WI38 (cell line): Measurements from ENCODE around the gene USP34.

Experiments used
- H3K4me3 ChIP-seq: 2 replicates; pipeline ENCODE4 v1.5.1; 2011; ENCODE audit warnings: low read depth, mild to moderate bottlenecking, control low read depth, low read length
- CTCF ChIP-seq: IDR thresholded peaks from 2 replicates; pipeline ENCODE4 v1.5.1; 2012; ENCODE audit warnings: low read depth, mild to moderate bottlenecking, control low read depth, low read length

USP34 gene

DNA sequence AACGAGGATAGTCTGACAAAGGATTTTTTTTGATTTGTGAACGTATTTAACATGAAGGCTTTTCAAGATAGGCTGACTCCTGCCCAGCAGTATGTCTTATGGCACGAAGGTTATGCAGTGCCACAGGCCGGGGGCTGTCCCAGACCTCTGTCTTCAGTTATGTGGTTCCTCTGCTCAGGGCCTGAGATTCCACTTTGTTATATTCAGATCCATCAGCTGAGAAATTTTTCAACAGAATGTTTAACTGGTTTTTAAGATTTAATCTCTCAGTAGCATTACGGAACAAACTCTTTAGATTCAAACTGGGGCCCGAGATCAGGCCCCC lies 288.9 kb downstream of the USP34 start:
- no peak overlapping the region for H3K4me3 ChIP-seq
- no peak for TF ChIP-seq CTCF

DNA sequence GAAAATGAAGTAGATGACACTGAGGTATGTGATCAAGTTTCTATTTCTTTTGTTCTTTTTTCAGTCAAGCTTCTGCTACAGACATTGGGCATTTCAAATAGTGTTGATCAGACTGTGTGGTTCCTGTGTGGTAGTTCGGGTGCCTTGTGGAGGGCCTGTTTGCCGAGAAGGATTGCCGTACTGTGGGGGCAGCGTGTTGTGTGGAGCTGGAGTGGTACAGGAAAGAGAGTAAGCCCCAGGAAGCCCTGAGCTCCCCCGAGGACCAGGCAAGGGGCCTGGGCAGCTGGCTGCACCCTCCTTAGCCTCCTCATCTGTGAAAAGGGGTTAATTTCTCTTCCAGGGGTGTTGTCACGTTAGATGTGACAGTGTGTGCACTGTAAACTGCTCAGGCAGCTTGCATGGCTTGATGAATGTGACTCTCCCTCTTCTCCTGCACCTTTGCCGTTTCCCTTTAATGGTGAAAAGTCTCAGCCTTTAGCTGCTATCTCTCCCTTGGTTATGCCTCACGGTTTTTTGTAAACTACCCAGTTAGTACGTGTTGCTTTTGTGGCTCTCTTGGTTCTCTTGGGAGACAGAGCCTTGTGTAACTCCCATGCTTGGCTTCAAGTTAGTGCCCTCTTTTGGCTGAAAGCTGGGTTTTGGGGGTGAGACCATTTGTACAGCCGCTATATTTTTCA lies 289.4 kb downstream of the USP34 start:
- no peak for TF ChIP-seq CTCF
- H3K4me3 ChIP-seq = no peak overlapping the region

DNA sequence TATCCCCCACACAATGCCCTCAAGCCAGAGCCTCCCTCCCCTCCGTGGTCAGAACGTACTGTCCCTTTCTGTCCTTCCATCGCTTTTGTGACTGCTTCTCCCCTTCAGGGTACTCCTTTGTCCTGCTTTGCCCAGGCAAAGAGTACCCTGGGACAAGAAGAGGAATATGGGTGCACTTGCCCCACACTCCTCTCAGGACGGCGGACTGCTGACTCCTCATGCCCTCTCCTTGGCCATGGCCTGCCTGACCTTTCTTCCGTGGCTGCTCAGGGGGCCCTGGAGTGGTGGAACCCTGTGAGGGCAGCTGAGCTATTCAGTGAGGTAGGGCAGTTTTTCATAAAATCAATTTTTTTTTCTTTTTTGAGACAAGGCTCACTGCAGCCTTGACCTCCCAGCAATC lies 290.2 kb downstream of the USP34 start:
- H3K4me3 ChIP-seq = no peak overlapping the region
- no peak for TF ChIP-seq CTCF

DNA sequence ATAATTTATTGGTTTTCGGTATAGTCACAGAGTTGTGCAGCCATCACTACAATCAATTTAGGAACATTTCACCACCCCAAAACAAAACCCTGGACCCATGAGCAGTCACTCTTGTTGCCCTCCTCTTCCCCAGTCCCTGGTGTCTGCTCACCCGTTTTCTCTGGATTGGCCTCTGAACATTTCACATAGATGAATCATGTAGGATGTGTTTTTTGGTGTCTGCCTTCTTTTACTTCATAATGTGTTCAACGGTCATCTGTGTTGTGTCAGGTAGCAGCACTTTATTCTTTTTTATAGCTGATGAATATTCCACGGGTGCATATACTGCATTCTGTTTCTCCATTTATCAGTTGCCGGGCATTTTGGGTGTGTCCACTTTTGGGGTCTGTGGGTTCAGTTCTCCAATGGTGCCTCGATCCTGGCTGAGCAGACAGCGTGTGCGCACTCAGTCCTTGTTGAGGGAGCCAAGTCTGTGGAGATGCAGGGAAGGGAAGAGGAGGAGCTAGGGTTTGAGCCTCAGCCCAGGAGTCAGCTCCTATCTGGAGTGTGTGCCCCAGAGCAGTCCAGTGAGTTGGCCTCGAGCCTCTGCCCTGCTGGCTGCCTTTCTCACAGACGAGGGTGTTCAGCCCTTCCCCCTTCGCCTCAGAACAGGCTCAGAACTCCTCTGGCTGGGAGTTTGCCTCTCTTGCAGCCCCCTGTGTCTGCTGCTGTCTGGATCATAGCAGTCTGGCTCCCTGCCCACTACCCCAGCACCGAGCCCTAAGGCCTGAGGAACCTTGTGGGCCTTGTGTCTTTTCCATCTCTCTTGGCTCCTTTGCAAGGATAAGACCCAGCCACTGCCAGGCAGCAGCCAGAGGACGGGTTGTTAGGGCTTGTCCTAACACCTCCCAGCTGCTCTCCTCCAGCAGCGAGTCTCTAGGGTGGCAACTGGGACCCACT lies 290.9 kb downstream of the USP34 start:
- peak overlapping the region; percentile 29 for H3K4me3 ChIP-seq
- no peak for TF ChIP-seq CTCF

DNA sequence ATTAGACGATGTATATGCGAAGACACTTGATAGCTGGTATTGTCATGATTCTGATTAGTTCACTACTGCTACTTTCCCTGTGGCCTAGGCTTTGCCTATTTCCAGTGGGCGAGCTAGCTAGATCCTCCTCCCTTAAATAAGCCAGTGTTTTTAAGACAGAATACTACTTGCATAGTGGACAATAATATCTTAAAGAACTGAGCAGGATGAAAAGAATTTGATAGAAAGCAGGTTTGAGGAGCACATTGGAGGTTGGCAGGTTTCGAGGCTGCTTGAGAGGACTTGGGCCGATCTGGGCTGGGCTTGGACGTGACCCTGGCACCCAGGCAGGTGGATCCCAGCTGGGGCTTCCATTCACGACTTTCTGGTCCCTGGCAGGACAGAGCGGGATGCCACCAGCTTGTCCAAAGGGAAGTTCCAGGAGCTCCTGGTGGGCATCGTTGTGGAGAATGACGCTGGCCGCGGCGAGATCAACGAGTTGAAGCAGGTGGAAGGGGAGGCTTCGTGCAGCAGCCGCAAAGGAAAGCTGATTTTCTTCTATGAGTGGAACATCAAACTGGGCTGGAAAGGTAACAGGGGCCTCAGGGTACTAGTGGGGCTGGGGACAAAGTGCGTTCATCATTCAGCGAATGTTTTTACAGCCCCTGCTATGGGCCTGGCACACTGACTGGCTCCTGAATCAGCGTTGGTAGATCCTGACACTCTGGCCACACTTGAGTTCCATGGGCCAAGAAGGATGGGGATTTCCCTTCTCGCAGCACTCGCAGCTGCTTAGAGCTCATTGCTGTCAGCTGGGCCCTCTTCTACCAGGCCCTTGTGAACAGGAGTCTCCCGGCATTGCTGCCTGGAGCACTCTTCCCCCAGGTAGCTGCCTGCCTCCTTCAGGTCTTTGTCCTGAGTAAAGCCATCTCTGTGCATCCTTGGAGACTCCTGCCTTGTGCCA lies 292.0 kb downstream of the USP34 start:
- no peak for TF ChIP-seq CTCF
- H3K4me3 ChIP-seq = peak overlapping the region; percentile 29

GRCh38 chr2:61177727-61178549 lies 292.9 kb downstream of the USP34 start:
- H3K4me3 ChIP-seq = peak overlapping the region; percentile 65
- TF ChIP-seq CTCF = no peak
